NCI-H146 treated with DMSO at 0.1 percent for 48 hours (cell line): ENCODE data around the gene COL4A2.
"Not testable (repeated sequence)": the region's sequence is repeated elsewhere in the genome, so short reads cannot be mapped to it uniquely, and the experiment has no call there.

Experiments used
- DNase-seq: peaks from one replicate; lab custom pipeline; 2025; ENCODE audit not compliant: unreplicated experiment; lab: John Stamatoyannopoulos, UW

The COL4A2 gene

GRCh38 chr13:110450016-110450900 lies 143.2 kb downstream of the COL4A2 start:
- no peak for DNase-seq

- no peak for DNase-seq
Measured at GRCh38 chr13:110450941-110451730, 144.1 kb downstream of the COL4A2 start.

- DNase-seq, result not testable (repeated sequence)
Measured at GRCh38 chr13:110453091-110453490, 146.0 kb downstream of the COL4A2 start.

GRCh38 chr13:110453797-110454196 lies 146.7 kb downstream of the COL4A2 start:
- no peak for DNase-seq

GRCh38 chr13:110454227-110454859 lies 147.3 kb downstream of the COL4A2 start:
- DNase-seq, result no peak

- no peak for DNase-seq
Measured at GRCh38 chr13:110454956-110455355, 147.9 kb downstream of the COL4A2 start.

GRCh38 chr13:110455444-110455843 lies 148.4 kb downstream of the COL4A2 start:
- no peak for DNase-seq

- DNase-seq, result peak; percentile 91
Measured at GRCh38 chr13:110455941-110456340, 148.9 kb downstream of the COL4A2 start.

- DNase-seq, result no peak
Measured at GRCh38 chr13:110456550-110456949, 149.5 kb downstream of the COL4A2 start.

GRCh38 chr13:110457361-110457760 lies 150.3 kb downstream of the COL4A2 start:
- DNase-seq, result no peak

GRCh38 chr13:110458017-110458416 lies 150.9 kb downstream of the COL4A2 start:
- no peak for DNase-seq

- DNase-seq, result no peak
Measured at GRCh38 chr13:110458594-110459365, 151.7 kb downstream of the COL4A2 start.

GRCh38 chr13:110462091-110462490 lies 155.0 kb downstream of the COL4A2 start:
- DNase-seq, result no peak

- DNase-seq, result no peak
Measured at GRCh38 chr13:110463156-110463555, 156.1 kb downstream of the COL4A2 start.

GRCh38 chr13:110463871-110464510 lies 156.9 kb downstream of the COL4A2 start:
- DNase-seq, result no peak

GRCh38 chr13:110464556-110465333 lies 157.7 kb downstream of the COL4A2 start:
- DNase-seq, result no peak

- no peak for DNase-seq
Measured at GRCh38 chr13:110465696-110466095, 158.6 kb downstream of the COL4A2 start.

- DNase-seq, result peak; percentile 90
Measured at GRCh38 chr13:110466266-110466915, 159.3 kb downstream of the COL4A2 start.

GRCh38 chr13:110467516-110468110 lies 160.5 kb downstream of the COL4A2 start:
- DNase-seq, result no peak
